HEK293 (cell line): Measurements from ENCODE around the gene GALNT8.

Experiments
- AEBP2 ChIP-seq: fragments of 450-650 bp; formaldehyde crosslinking; IDR thresholded peaks from 2 replicates; pipeline ENCODE4 v1.5.1; 2016; ENCODE audit warnings: missing biosample characterization, missing genetic modification characterization, borderline replicate concordance
- CTCF ChIP-seq: fragments of 450-650 bp; formaldehyde crosslinking; IDR thresholded peaks from 2 replicates; pipeline ENCODE4 v1.5.1; 2016; ENCODE audit warnings: missing biosample characterization, missing genetic modification characterization
- PRDM2 ChIP-seq: fragments of 450-650 bp; formaldehyde crosslinking; IDR thresholded peaks from 2 replicates; pipeline ENCODE4 v1.5.1; 2016; ENCODE audit warnings: missing biosample characterization, missing genetic modification characterization, borderline replicate concordance
- REST ChIP-seq: fragments of 450-650 bp; formaldehyde crosslinking; IDR thresholded peaks from 2 replicates; pipeline ENCODE4 v1.5.1; 2016; ENCODE audit warnings: missing biosample characterization, missing genetic modification characterization
- ZBTB1 ChIP-seq: fragments of 450-650 bp; formaldehyde crosslinking; IDR thresholded peaks from 2 replicates; pipeline ENCODE4 v1.5.1; 2016; ENCODE audit warnings: missing biosample characterization, missing genetic modification characterization
- ZBTB49 ChIP-seq: fragments of 450-650 bp; formaldehyde crosslinking; IDR thresholded peaks from 2 replicates; pipeline ENCODE4 v1.5.1; 2016; ENCODE audit warnings: missing biosample characterization, missing genetic modification characterization, low read depth
- ZBTB7A ChIP-seq: fragments of 450-650 bp; formaldehyde crosslinking; IDR thresholded peaks from 2 replicates; pipeline ENCODE4 v1.5.1; 2016; ENCODE audit warnings: low read depth, missing biosample characterization, missing genetic modification characterization
- ZNF169 ChIP-seq: fragments of 450-650 bp; formaldehyde crosslinking; IDR thresholded peaks from 2 replicates; pipeline ENCODE4 v1.5.1; 2016; ENCODE audit warnings: missing biosample characterization, missing genetic modification characterization
- ZNF350 ChIP-seq: fragments of 450-650 bp; formaldehyde crosslinking; IDR thresholded peaks from 2 replicates; pipeline ENCODE4 v1.5.0; 2017; ENCODE audit warnings: missing biosample characterization, mild to moderate bottlenecking, missing genetic modification characterization
- ZNF449 ChIP-seq: fragments of 450-650 bp; formaldehyde crosslinking; IDR thresholded peaks from 2 replicates; pipeline ENCODE4 v1.5.1; 2017; ENCODE audit warnings: missing biosample characterization, mild to moderate bottlenecking, missing genetic modification characterization, moderate library complexity
- ZNF473 ChIP-seq: fragments of 450-650 bp; formaldehyde crosslinking; IDR thresholded peaks from 2 replicates; pipeline ENCODE4 v1.5.1; 2017; ENCODE audit warnings: missing biosample characterization, missing genetic modification characterization
- ZNF530 ChIP-seq: fragments of 450-650 bp; formaldehyde crosslinking; IDR thresholded peaks from 2 replicates; pipeline ENCODE4 v1.5.1; 2016; ENCODE audit warnings: low read depth, missing biosample characterization, missing genetic modification characterization

- no peak for TF ChIP-seq ZBTB7A (tag by site-specific recombination)
- no peak for TF ChIP-seq ZNF473 (tag by site-specific recombination)
- TF ChIP-seq ZNF530, result no peak
- no peak for TF ChIP-seq CTCF (tag by site-specific recombination)
- no peak for TF ChIP-seq ZNF449 (tag by site-specific recombination)
- no peak for TF ChIP-seq ZBTB49 (tag by site-specific recombination)
- no peak for TF ChIP-seq PRDM2
- TF ChIP-seq ZBTB1 (tag by site-specific recombination), result no peak
- no peak for TF ChIP-seq REST (tag by site-specific recombination)
- no peak for TF ChIP-seq ZNF169
- TF ChIP-seq AEBP2 (tag by site-specific recombination), result no peak
- TF ChIP-seq ZNF350, result no peak
Measured at GRCh38 chr12:4719821-4720636, at the start of gene GALNT8.
